GM18498 (cell line): ENCODE measurements around the gene LRP5.
"Not testable (repeated sequence)": the region's sequence is repeated elsewhere in the genome, so short reads cannot be mapped to it uniquely, and the experiment has no call there.

Experiments used
- ATAC-seq: cut with Tn5 transposase; IDR thresholded peaks from one replicate; pipeline ENCODE4 v1.9.1; 2021; ENCODE audit warnings: mild to moderate bottlenecking, moderate library complexity; ENCODE audit not compliant: unreplicated experiment

LRP5 gene

DNA sequence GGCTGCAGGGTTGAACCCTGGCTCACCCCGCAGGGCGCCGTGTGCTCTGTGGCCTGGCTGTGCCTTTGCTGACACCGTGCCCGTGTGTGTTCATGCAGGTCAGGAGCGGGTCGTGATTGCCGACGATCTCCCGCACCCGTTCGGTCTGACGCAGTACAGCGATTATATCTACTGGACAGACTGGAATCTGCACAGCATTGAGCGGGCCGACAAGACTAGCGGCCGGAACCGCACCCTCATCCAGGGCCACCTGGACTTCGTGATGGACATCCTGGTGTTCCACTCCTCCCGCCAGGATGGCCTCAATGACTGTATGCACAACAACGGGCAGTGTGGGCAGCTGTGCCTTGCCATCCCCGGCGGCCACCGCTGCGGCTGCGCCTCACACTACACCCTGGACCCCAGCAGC is 101.2 kb downstream of the LRP5 start:
- ATAC-seq, result no peak

GRCh38 chr11:68414496-68415221 is 102.3 kb downstream of the LRP5 start:
- no peak for ATAC-seq

GRCh38 chr11:68416070-68416578 is 103.7 kb downstream of the LRP5 start:
- ATAC-seq, result no peak

DNA sequence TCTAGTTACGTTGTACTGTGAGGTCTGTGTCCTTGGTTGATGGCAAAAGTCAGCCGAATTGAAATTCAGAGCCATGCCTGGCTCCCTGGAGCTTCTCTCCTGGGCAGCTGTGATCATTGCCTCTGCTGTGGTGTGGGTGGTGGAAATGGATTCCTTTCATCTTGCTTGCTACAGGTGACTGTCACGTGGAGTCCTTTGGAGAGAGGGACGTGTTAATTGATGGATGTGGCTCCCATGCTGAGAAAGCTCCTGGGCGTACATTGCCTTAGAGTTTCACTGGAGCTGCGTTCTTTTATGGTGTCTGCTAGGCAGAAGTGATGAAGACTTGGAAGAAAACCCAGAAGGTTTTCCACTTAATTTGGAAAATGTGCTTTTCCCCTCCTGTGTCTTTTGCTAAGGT is 106.3 kb downstream of the LRP5 start:
- no peak for ATAC-seq

GRCh38 chr11:68420171-68420570 is 107.8 kb downstream of the LRP5 start:
- no peak for ATAC-seq

GRCh38 chr11:68423481-68423880 is 111.1 kb downstream of the LRP5 start:
- no peak for ATAC-seq

DNA sequence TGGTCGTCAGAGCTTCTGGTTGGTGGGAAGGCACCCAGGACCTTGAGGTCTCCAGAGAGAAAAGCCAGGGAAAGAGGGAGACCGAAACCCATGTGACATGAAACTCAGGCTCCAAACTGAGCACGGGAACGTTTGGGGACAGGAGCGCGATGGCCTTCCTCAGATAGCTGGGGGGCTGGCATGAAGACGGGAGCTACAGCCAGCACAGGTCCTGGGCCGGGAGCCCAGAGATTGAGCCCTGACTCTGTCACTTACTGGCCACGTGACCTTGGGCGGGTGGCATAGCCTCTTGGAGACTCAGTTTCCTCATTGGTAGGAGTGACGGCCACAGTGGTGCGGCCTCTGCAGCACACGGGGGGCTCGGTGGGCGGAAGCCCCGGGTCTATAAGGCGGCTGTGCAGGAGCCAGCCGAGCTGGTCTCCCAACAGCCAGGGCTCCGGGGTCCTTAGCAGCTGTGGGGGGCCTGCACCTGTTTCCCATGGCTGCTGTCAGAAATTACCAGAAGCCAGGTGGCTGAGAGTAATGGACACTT is 111.8 kb downstream of the LRP5 start:
- no peak for ATAC-seq

- ATAC-seq, result no peak
Observed at GRCh38 chr11:68424981-68425865, 112.8 kb downstream of the LRP5 start.

DNA sequence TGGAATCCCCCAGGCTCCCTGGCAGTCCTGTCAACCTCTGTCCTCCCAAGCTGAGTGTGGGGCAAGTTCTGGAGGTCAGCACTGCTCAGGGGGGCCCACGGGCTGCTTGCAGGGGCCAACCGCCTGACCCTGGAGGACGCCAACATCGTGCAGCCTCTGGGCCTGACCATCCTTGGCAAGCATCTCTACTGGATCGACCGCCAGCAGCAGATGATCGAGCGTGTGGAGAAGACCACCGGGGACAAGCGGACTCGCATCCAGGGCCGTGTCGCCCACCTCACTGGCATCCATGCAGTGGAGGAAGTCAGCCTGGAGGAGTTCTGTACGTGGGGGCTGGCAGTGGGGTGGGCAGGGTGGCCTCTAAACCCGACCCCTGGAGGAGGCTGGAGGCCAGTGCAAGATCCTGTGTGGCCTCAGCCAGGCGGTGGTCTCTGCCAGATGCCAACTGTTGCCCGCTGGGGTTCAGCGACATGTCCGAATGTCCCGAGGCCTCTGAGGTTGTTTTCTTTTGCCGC is 113.5 kb downstream of the LRP5 start:
- ATAC-seq, result no peak

DNA sequence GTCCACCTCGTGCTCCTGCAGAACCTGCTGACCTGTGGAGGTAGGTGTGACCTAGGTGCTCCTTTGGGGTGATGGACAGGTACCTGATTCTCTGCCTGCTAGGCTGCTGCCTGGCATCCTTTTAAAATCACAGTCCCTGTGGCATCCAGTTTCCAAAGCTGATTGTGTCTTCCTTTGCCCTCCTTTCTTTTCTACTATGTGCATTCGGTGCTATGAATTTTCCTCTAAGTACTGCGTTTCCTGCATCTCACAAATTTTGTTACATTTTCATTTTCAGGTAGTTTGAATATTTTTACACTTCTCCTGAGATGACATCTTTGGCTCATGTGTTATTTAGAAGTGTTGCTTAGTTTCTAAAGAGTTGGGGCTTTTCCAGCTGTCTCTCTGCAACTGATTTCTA is 117.3 kb downstream of the LRP5 start:
- ATAC-seq, result no peak

- ATAC-seq, result no peak
Observed at GRCh38 chr11:68430384-68430783, 118.0 kb downstream of the LRP5 start.

GRCh38 chr11:68430801-68431200 is 118.4 kb downstream of the LRP5 start:
- ATAC-seq, result no peak

DNA sequence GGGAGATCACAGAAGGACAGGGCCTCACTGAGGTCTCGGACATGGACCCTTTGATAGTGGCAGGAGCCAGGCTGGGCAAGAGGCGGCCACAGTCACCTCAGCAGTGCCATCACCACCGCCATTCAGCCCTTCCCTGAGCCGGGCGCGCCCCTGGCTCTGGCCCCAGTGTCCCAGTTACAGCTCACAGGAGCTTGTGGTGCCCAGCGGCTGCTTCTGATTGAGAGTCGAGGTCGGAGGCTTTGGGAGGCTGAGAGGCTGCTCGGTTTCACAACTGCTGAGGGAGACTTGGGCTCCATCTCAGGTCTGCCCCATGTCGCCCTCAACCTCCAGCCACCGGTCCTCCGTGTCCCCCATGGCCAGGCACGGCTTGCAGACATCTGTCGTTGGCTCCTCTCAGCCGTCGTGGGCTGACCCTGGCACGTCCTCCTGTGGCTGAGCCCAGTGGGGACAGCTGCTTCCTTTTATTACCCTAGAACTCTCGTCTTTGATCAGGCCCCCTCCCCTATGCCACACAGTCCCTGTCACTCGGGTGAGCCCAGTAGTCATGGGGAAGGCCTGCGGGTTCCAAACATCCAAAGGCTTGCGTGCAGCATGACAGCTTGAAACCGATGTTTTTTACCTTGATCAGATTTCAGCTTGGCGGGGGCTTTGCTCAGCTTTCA is 119.7 kb downstream of the LRP5 start:
- ATAC-seq, result no peak

DNA sequence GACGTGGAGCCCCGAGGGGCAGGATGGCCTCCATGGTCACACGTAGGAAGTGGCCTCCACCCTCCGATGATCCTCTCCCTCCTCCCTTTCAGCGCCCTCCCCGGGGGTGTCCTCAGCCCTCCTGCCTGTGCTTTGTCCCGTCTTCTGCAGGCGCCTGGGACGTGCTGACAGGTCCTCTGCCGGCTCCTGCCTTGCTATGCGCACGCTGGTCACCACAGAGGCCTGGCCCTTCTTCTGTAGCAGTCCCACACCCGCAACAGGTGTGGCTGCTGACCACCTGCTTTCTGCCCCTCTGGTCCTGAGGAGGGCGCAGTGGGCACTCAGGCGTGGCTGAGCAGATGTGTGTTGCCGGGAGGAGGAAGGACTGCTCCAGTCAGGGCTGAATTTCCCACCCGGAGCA is 120.5 kb downstream of the LRP5 start:
- no peak for ATAC-seq

GRCh38 chr11:68433541-68433940 is 121.2 kb downstream of the LRP5 start:
- no peak for ATAC-seq

DNA sequence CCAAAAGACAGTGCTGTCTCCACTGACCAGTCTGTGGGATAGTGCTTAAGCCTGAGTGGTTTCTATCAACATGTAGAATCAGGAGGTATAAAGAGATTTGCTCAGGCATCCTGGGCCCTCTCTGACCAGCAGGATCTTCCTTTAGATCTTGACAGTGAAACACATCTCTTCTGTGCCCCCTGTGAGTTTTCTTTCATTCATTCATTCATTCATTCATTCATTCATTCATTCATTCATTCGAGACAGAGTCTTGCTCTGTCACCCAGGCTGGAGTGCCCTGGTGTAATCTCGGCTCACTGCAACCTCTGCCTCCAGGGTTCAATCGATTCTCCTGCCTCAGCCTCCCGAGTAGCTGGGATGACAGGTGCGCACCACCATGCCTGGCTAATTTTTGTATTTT is 121.8 kb downstream of the LRP5 start:
- not testable (repeated sequence) for ATAC-seq

DNA sequence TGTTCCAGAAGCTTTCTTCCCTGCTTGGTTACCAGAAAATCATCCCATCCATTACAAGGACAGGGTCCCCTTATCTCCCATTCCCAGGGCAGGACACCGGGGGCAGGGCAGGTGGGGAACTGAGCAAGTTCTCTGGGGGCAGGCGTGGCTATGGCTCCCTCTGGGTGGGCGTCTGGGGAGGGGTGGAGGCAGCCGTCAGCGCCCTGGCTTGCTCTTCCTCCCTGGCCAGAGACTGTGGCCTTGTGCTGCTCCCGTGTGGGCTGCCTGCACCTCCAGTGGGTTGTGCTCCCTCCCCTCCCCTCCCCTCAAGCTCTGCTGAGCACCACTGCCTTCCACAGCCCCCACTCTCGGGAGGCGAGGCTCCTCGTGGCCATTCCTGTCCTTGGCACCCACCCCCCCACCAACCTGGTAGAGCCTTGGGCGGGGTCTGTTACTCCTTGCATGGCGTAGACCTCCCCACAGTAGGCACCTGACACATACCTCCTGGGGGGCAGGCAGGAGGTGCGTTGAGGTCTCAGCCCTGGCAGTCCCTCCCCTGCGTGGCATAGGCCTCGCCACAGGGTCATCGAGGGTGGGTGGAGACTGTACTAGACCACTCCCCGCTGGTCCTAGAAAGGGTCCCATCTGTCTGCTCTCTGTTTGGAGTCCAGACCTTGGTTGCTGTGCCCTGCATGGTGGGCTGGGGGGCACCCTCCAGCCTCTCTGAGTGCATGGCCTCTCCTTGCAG is 123.9 kb downstream of the LRP5 start:
- ATAC-seq, result no peak

- no peak for ATAC-seq
Observed at GRCh38 chr11:68436985-68437926, 124.9 kb downstream of the LRP5 start.
